ENCODE results near the gene CPAMD8.

Gene CPAMD8

GRCh38 chr19:17041976-17042375 lies 15.4 kb upstream of the CPAMD8 start:
- TF ChIP-seq, protein P1, sequence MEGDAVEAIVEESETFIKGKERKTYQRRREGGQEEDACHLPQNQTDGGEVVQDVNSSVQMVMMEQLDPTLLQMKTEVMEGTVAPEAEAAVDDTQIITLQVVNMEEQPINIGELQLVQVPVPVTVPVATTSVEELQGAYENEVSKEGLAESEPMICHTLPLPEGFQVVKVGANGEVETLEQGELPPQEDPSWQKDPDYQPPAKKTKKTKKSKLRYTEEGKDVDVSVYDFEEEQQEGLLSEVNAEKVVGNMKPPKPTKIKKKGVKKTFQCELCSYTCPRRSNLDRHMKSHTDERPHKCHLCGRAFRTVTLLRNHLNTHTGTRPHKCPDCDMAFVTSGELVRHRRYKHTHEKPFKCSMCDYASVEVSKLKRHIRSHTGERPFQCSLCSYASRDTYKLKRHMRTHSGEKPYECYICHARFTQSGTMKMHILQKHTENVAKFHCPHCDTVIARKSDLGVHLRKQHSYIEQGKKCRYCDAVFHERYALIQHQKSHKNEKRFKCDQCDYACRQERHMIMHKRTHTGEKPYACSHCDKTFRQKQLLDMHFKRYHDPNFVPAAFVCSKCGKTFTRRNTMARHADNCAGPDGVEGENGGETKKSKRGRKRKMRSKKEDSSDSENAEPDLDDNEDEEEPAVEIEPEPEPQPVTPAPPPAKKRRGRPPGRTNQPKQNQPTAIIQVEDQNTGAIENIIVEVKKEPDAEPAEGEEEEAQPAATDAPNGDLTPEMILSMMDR (conservative IDR thresholded peaks at IDR 0.05; ENCODE audit: low read length) = no peak
- no peak overlapping the region for H3K4me3 ChIP-seq (ENCODE audit: low read length)
- DNase-seq (ENCODE audit: low read depth) = peak; percentile 8

GRCh38 chr19:17037966-17038500 lies 11.4 kb upstream of the CPAMD8 start:
- H3K4me3 ChIP-seq (ENCODE audit: low read length) = no peak overlapping the region
- TF ChIP-seq, protein P1 (conservative IDR thresholded peaks at IDR 0.05; ENCODE audit: low read length) = no peak
- DNase-seq (ENCODE audit: low read depth) = no peak

DNA sequence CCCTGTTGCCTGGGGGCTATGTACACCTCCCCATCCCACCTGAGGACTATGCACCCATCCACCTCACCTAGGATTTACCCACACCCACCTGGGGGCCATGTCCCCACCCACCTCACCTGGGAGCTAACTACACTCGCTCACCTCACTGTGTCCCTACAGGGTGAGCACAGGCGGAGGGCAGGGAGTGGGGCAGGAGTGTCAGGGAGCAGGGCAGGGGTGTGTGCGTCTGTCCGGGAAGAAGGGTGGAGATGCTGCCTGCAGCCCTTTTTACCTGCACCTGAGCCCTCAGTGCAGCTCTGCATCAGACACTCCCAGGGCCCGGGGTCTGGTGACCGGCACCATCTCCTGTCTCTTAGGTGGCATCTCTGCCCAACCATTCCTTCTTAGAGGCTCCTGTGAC lies 10.6 kb upstream of the CPAMD8 start:
- TF ChIP-seq, protein P1 (conservative IDR thresholded peaks at IDR 0.05; ENCODE audit: low read length) = no peak
- DNase-seq (ENCODE audit: low read depth) = no peak

GRCh38 chr19:17036640-17037039 lies 10.0 kb upstream of the CPAMD8 start:
- H3K4me3 ChIP-seq (ENCODE audit: low read length) = no peak overlapping the region
- no peak for DNase-seq (ENCODE audit: low read depth)
- TF ChIP-seq, protein P1 (conservative IDR thresholded peaks at IDR 0.05; ENCODE audit: low read length) = no peak

More for the DNA sequence above, 10.6 kb upstream of the CPAMD8 start:
- no peak overlapping the region for H3K4me3 ChIP-seq (ENCODE audit: low read length)

- H3K4me3 ChIP-seq (ENCODE audit: low read length) = no peak overlapping the region
- DNase-seq (ENCODE audit: low read depth) = no peak
- TF ChIP-seq, protein P1 (conservative IDR thresholded peaks at IDR 0.05; ENCODE audit: low read length) = no peak
These were observed 9.3 kb upstream of the CPAMD8 start for GRCh38 chr19:17035842-17036424.

GRCh38 chr19:17031741-17032140 lies 5.1 kb upstream of the CPAMD8 start:
- TF ChIP-seq, protein P1 (conservative IDR thresholded peaks at IDR 0.05; ENCODE audit: low read length) = no peak
- DNase-seq (ENCODE audit: low read depth) = no peak
- H3K4me3 ChIP-seq (ENCODE audit: low read length) = no peak overlapping the region

- TF ChIP-seq, protein P1 (conservative IDR thresholded peaks at IDR 0.05; ENCODE audit: low read length) = no peak
- no peak for DNase-seq (ENCODE audit: low read depth)
- H3K4me3 ChIP-seq (ENCODE audit: low read length) = no peak overlapping the region
These were observed 945 bp upstream of the CPAMD8 start for GRCh38 chr19:17027535-17027975.
